Suprapubic skin (tissue), 4 donors: ENCODE results near the gene MYADML2. TPM values are rescaled to one million over a fixed set of nuclear protein-coding genes. Genes with fewer than 3 reads are reported as not detected.

Source experiments
- DNase-seq, 2 donors: peaks; one replicate each; pipeline ENCODE4 v3.0.0-alpha.2; 2019; ENCODE audit warnings: low spot score in 2 of 2
- H3K27ac ChIP-seq: fragments of 200-600 bp; sonication (generic); one replicate; pipeline ENCODE4 v1.5.1; 2019
- H3K27me3 ChIP-seq: fragments of 200-600 bp; sonication (generic); one replicate; pipeline ENCODE4 v1.5.1; 2019
- H3K36me3 ChIP-seq: fragments of 200-600 bp; sonication (generic); one replicate; pipeline ENCODE4 v1.5.1; 2019
- H3K4me1 ChIP-seq: fragments of 200-600 bp; sonication (generic); one replicate; pipeline ENCODE4 v1.5.1; 2019
- H3K4me3 ChIP-seq: fragments of 200-600 bp; sonication (generic); one replicate; pipeline ENCODE4 v1.5.1; 2019; ENCODE audit warnings: mild to moderate bottlenecking
- H3K9me3 ChIP-seq: fragments of 200-600 bp; sonication (generic); one replicate; pipeline ENCODE4 v1.5.1; 2019
- CTCF ChIP-seq, 2 donors: fragments of 200-600 bp in 1 of 2; fragments of 450-650 bp in 1 of 2; sonication (generic) in 1 of 2; IDR thresholded peaks; one replicate each; pipeline ENCODE4 v1.5.1; 2016 to 2019; ENCODE audit warnings: antibody characterized with exemption in 2 of 2, mild to moderate bottlenecking in 1 of 2, moderate library complexity in 1 of 2
- EP300 ChIP-seq: sonication (generic); formaldehyde crosslinking; IDR thresholded peaks from one replicate; pipeline ENCODE4 v1.6.1; 2017; ENCODE audit warnings: antibody characterized with exemption
- POLR2A ChIP-seq, 2 donors: fragments of 450-650 bp; IDR thresholded peaks; one replicate each; pipeline ENCODE4 v1.6.1; 2017; ENCODE audit warnings: antibody characterized with exemption in 2 of 2, mild to moderate bottlenecking in 2 of 2, moderate library complexity in 2 of 2
- POLR2AphosphoS5 ChIP-seq, 3 donors: sonication (generic); formaldehyde crosslinking; IDR thresholded peaks; one replicate each; pipeline ENCODE4 v1.6.1; 2017; ENCODE audit warnings: antibody characterized with exemption in 3 of 3
- WGBS: methylation state at CpG from one replicate; pipeline ENCODE4 v1.1.5; 2018; 5-methylcytosine and 5-hydroxymethylcytosine counted together
- total RNA-seq, 4 donors: library from RNA; depleted of rRNA; stranded (reverse); fragments of >200 nt; gene quantifications; one replicate each; pipeline ENCODE4 v1.1.0, GENCODE V29; 2016

The MYADML2 gene
- total RNA-seq, 4 donors from 2014 or later: not detected

- 39% methylated on average over 5 of the region's 10 CpGs for WGBS
- TF ChIP-seq POLR2A (IDR thresholded peaks at IDR 0.05) (no peak), POLR2AphosphoS5 (IDR thresholded peaks at IDR 0.05) (no peak)
- Histone ChIP-seq H3K4me1 (peaks cover 67% of the 10 kb centered on the region), H3K27me3 (no peaks in the 10 kb centered on the region), H3K9me3 (no peaks in the 10 kb centered on the region), H3K27ac (peak overlapping the region; percentile 92), H3K4me3 (peak overlapping the region; percentile 87), H3K36me3 (peaks cover 15% of the 10 kb centered on the region)
- no peak for DNase-seq
Measured at GRCh38 chr17:81925860-81926450, 21.1 kb downstream of the MYADML2 start.

GRCh38 chr17:81924557-81925532, 22.2 kb downstream of the MYADML2 start:
- 74% methylated on average over 12 of the region's 21 CpGs for WGBS
- DNase-seq: no peak
- no peaks in the 10 kb centered on the region for H3K9me3 ChIP-seq
- H3K27ac ChIP-seq: no peak overlapping the region
- no peak overlapping the region for H3K4me3 ChIP-seq
- peaks cover 23% of the 10 kb centered on the region for H3K36me3 ChIP-seq
- no peaks in the 10 kb centered on the region for H3K27me3 ChIP-seq
- TF ChIP-seq POLR2AphosphoS5 (IDR thresholded peaks at IDR 0.05) (no peak), POLR2A (IDR thresholded peaks at IDR 0.05) (no peak), CTCF (IDR thresholded peaks at IDR 0.05) (no peak), EP300 (no peak)
- H3K4me1 ChIP-seq: peaks cover 74% of the 10 kb centered on the region

GRCh38 chr17:81923302-81924260, 23.5 kb downstream of the MYADML2 start:
- WGBS: 26% methylated on average over 15 of the region's 32 CpGs
- Histone ChIP-seq H3K4me1 (peaks cover 77% of the 10 kb centered on the region), H3K36me3 (peaks cover 29% of the 10 kb centered on the region), H3K27me3 (no peaks in the 10 kb centered on the region), H3K4me3 (peak overlapping the region; percentile 33), H3K9me3 (no peaks in the 10 kb centered on the region), H3K27ac (peak overlapping the region; percentile 27)
- no peak for TF ChIP-seq EP300
- TF ChIP-seq CTCF (IDR thresholded peaks at IDR 0.05): no peak
- no peak for TF ChIP-seq POLR2A (IDR thresholded peaks at IDR 0.05)
- TF ChIP-seq POLR2AphosphoS5 (IDR thresholded peaks at IDR 0.05): no peak
- DNase-seq: no peak

- Histone ChIP-seq H3K9me3 (no peaks in the 10 kb centered on the region), H3K4me3 (peak overlapping the region; percentile 33), H3K27me3 (no peaks in the 10 kb centered on the region), H3K4me1 (peaks cover 74% of the 10 kb centered on the region), H3K36me3 (peaks cover 29% of the 10 kb centered on the region), H3K27ac (no peak overlapping the region)
- 94% methylated on average over 47 of the region's 58 CpGs for WGBS
- DNase-seq: no peak
- TF ChIP-seq EP300: no peak
- TF ChIP-seq POLR2A (IDR thresholded peaks at IDR 0.05): no peak
- TF ChIP-seq POLR2AphosphoS5 (IDR thresholded peaks at IDR 0.05): no peak
- no peak for TF ChIP-seq CTCF (IDR thresholded peaks at IDR 0.05)
Measured at GRCh38 chr17:81922566-81923301, 24.3 kb downstream of the MYADML2 start.
